ENCODE data around the gene TCEAL1. TPM values are rescaled to one million over a fixed set of nuclear protein-coding genes. Genes with fewer than 3 reads are reported as not detected.
"Not testable (repeated sequence)": the region's sequence is repeated elsewhere in the genome, so short reads cannot be mapped to it uniquely, and the experiment has no call there.

The TCEAL1 gene, protein sequence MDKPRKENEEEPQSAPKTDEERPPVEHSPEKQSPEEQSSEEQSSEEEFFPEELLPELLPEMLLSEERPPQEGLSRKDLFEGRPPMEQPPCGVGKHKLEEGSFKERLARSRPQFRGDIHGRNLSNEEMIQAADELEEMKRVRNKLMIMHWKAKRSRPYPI
- 9.2 and 10.3 TPM in 2 replicates for total RNA-seq (2014; rRNA removed; shearing (Covaris generic))

DNA sequence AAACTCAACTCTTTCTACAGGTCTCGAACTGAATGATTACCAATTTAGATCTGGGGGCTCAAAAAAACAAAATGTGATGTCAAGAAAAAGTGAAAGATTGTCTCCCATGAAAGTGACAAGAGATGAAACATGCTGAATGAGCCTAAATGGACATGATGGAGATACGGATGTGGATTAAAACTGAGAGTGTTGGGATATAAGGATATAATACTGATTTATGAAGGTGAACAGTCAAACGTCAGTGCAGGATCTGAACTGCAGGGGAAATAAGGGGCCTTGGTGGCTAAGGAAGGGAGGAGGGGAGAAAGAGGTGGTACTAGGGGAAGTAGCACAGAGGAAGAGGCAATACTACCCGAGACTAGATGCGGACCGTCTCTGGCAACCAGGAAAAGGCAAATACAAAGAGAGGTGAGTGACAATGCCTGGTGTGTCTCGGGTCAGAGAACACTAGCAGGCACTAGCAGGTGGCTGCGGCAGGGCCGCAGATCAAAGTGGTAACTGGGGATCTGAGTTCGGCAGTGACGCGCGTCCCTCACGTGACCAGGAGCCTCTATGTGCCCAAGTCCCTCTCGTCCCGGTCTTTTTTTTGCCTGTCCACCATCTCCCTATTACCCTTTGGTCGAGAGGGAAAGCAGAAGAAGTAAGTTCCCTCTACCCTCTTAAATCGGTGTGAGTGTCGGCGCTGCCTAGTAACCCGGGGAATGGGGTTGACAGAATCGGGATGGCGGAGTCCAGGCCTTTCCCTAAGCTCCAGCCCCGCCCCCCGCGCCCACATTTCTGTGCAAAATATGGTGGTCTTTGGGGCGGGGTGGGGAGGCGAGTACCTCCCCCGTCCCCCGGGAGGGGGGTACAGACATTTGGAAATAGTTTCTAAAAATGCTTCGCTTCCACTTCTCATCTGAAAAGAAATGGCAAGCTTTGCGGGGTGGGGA lies at the start of gene TCEAL1:
TCEAL1 (plus strand) TSS at position 590 of the 932 bp plus-strand sequence. CDS start 942 bp downstream, outside the sequence.
- peak; percentile 49 for DNase-seq
- no peaks in the 10 kb centered on the region for H3K27me3 ChIP-seq (ENCODE audit: control insufficient read depth, insufficient read depth, low read length)
- H3K4me3 ChIP-seq (ENCODE audit: insufficient read depth, low read depth, low read length), result peak within 1 kb of the TSS; percentile 86
- H3K36me3 ChIP-seq (replicated peaks; ENCODE audit: control insufficient read depth, insufficient read depth, low read length), result no peaks in the 10 kb centered on the region

DNA sequence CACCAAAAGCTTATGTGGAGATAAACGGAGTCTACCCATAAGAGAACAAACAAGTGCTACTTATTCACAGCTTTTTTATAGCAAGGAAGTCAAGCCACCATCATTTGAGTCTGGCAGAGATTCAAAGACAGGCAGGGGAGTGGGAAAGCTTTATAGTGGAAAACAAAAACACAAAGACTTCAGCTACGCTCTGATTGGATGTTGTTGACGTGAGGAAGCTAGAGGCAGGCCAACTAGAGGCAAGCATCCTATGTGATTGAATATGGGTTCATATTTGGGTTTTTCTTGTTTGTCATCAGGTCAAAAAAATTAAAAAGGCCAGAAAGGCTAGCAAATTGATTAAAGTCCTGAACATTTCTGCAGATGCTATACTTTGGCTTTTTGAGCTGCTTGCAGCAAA lies 44.2 kb upstream of the TCEAL1 start:
- H3K4me3 ChIP-seq (ENCODE audit: insufficient read depth, low read depth, low read length), result no peak overlapping the region
- no peaks in the 10 kb centered on the region for H3K27me3 ChIP-seq (ENCODE audit: control insufficient read depth, insufficient read depth, low read length)
- DNase-seq, result no peak
- H3K36me3 ChIP-seq (replicated peaks; ENCODE audit: control insufficient read depth, insufficient read depth, low read length), result peaks cover 6% of the 10 kb centered on the region

GRCh38 chrX:103585411-103586313 lies 43.1 kb upstream of the TCEAL1 start, which contains the start of gene TCEAL4:
Gene TCEAL4, plus strand, starts transcription at chrX:103585515. Its CDS starts 1,161 bp downstream, at chrX:103586676.
- peaks cover 6% of the 10 kb centered on the region for H3K36me3 ChIP-seq (replicated peaks; ENCODE audit: control insufficient read depth, insufficient read depth, low read length)
- peak; percentile 71 for DNase-seq
- H3K4me3 ChIP-seq (ENCODE audit: insufficient read depth, low read depth, low read length), result peak within 1 kb of the TSS; percentile 66
- no peaks in the 10 kb centered on the region for H3K27me3 ChIP-seq (ENCODE audit: control insufficient read depth, insufficient read depth, low read length)

- Histone ChIP-seq H3K27me3 (ENCODE audit: control insufficient read depth, insufficient read depth, low read length) (no peaks in the 10 kb centered on the region), H3K36me3 (replicated peaks; ENCODE audit: control insufficient read depth, insufficient read depth, low read length) (peaks cover 6% of the 10 kb centered on the region), H3K4me3 (ENCODE audit: insufficient read depth, low read depth, low read length) (peak overlapping the region; percentile 66)
- no peak for DNase-seq
These were observed 42.5 kb upstream of the TCEAL1 start for GRCh38 chrX:103586314-103586646.

GRCh38 chrX:103586659-103587058 lies 42.1 kb upstream of the TCEAL1 start:
- no peaks in the 10 kb centered on the region for H3K27me3 ChIP-seq (ENCODE audit: control insufficient read depth, insufficient read depth, low read length)
- no peak for DNase-seq
- H3K36me3 ChIP-seq (replicated peaks; ENCODE audit: control insufficient read depth, insufficient read depth, low read length), result peaks cover 6% of the 10 kb centered on the region
- H3K4me3 ChIP-seq (ENCODE audit: insufficient read depth, low read depth, low read length), result peak overlapping the region; percentile 66; the same call in 1 of the 2 replicates

GRCh38 chrX:103592295-103592694 lies 36.5 kb upstream of the TCEAL1 start:
- DNase-seq; H3K4me3 ChIP-seq (ENCODE audit: insufficient read depth, low read depth, low read length); H3K36me3 ChIP-seq (replicated peaks; ENCODE audit: control insufficient read depth, insufficient read depth, low read length); H3K27me3 ChIP-seq (ENCODE audit: control insufficient read depth, insufficient read depth, low read length): not testable (repeated sequence)

DNA sequence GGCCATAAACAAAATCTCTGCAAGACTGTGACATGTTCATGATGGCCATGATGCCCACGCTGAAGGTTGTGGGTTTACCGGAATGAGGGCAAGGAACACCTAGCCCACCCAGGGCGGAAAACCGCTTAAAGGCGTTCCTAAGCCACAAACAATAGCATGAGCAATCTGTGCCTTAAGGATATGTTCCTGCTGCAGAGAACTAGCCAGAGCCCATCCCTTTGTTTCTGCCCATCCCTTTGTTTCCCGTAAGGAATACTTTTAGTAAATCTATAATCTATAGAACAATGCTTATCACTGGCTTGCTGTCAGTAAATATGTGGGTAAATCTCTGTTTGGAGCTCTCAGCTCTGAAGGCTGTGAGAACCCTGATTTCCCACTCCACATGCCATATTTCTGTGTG lies 33.6 kb upstream of the TCEAL1 start:
- H3K27me3 ChIP-seq (ENCODE audit: control insufficient read depth, insufficient read depth, low read length); DNase-seq: not testable (repeated sequence)

DNA sequence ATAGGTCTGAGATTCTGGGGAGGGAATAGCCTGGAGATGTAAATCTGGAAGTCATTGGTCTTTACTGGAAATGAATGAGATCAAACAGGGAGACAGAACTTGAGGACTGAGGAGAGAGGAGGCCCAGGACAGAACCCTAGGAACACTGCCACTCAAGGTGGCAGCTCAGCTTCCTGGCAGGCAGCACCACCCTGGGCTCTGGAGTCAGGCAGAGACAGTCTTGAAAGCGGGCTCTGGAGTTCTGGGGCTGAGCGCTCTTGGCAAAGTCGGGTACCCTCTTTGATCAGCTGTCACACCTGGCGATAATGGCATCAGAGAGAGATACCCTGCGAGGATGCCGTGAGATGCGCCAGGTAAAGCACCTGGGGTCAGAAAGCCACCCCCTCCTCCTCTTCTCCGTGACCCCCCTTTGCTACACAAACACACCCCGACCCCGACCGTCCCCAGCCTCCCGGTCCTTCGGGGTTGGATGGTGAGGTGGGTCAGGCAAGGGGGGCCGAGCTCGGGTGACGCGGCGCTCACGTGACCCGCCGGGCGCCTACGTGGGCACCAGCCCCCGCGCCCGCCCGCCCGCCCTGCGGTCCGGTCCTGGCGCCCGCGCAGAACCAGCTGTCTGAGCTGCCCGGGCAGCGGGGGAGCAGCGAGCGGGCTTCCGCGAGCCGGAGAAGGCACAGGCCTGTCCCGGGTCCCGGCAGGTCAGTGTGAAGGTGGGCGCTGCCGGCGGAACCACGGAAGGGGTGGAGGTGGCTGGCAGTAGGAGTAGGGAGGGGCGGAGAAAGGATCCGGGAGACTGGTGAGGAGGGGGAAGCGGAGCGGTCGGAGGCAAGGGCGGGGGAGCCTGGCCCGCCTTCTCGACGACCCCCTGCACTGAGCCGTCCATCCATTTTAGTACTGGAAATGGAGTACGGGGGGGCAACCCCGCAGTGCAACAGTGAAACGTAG lies 21.1 kb upstream of the TCEAL1 start, which contains the start of gene TCEAL3:
TCEAL3 (plus strand) TSS at position 600 of the 942 bp plus-strand sequence. CDS start 1,102 bp downstream, outside the sequence.
- DNase-seq, result peak; percentile 81
- Histone ChIP-seq H3K36me3 (replicated peaks; ENCODE audit: control insufficient read depth, insufficient read depth, low read length) (no peaks in the 10 kb centered on the region; the same call in 1 of the 2 replicates), H3K27me3 (ENCODE audit: control insufficient read depth, insufficient read depth, low read length) (peaks cover 3% of the 10 kb centered on the region; the same call in 1 of the 2 replicates), H3K4me3 (ENCODE audit: insufficient read depth, low read depth, low read length) (peak within 1 kb of the TSS; percentile 56)

More for the DNA sequence above, 33.6 kb upstream of the TCEAL1 start:
- not testable (repeated sequence) for H3K4me3 ChIP-seq (ENCODE audit: insufficient read depth, low read depth, low read length); H3K36me3 ChIP-seq (replicated peaks; ENCODE audit: control insufficient read depth, insufficient read depth, low read length)

- peaks cover 3% of the 10 kb centered on the region; the same call in 1 of the 2 replicates for H3K27me3 ChIP-seq (ENCODE audit: control insufficient read depth, insufficient read depth, low read length)
- peak; percentile 19 for DNase-seq
- H3K36me3 ChIP-seq (replicated peaks; ENCODE audit: control insufficient read depth, insufficient read depth, low read length), result no peaks in the 10 kb centered on the region; the same call in 1 of the 2 replicates
- H3K4me3 ChIP-seq (ENCODE audit: insufficient read depth, low read depth, low read length), result peak overlapping the region; percentile 56
These were observed 20.3 kb upstream of the TCEAL1 start for GRCh38 chrX:103608306-103608963.

GRCh38 chrX:103610282-103610681 lies 18.5 kb upstream of the TCEAL1 start:
- no peaks in the 10 kb centered on the region; the same call in 1 of the 2 replicates for H3K36me3 ChIP-seq (replicated peaks; ENCODE audit: control insufficient read depth, insufficient read depth, low read length)
- DNase-seq, result no peak
- H3K4me3 ChIP-seq (ENCODE audit: insufficient read depth, low read depth, low read length), result no peak overlapping the region
- peaks cover 3% of the 10 kb centered on the region; the same call in 1 of the 2 replicates for H3K27me3 ChIP-seq (ENCODE audit: control insufficient read depth, insufficient read depth, low read length)

GRCh38 chrX:103613362-103613890 lies 15.3 kb upstream of the TCEAL1 start:
- H3K4me3 ChIP-seq (ENCODE audit: insufficient read depth, low read depth, low read length), result no peak overlapping the region
- no peak for DNase-seq
- H3K27me3 ChIP-seq (ENCODE audit: control insufficient read depth, insufficient read depth, low read length), result no peaks in the 10 kb centered on the region
- no peaks in the 10 kb centered on the region; the same call in 1 of the 2 replicates for H3K36me3 ChIP-seq (replicated peaks; ENCODE audit: control insufficient read depth, insufficient read depth, low read length)

DNA sequence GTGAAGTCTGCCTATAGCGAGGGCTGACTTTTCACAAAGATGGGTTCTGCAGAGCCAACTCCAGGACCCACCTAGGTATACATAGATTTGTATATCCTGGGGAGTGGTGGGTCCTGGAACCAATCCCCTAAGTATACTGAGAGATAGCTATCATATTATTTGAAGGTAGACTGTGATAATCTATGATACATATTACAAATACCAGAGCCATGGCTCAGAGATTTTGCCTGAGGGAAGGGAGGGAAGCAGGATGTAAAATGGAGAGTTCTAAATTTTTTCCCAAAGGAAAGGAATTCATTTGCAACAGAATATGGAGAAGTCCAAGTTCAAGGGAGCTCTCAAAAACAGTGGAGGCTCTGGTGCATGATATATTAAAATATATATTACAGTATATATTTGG lies 13.8 kb upstream of the TCEAL1 start:
- no peak for DNase-seq
- Histone ChIP-seq H3K36me3 (replicated peaks; ENCODE audit: control insufficient read depth, insufficient read depth, low read length) (no peaks in the 10 kb centered on the region), H3K4me3 (ENCODE audit: insufficient read depth, low read depth, low read length) (no peak overlapping the region), H3K27me3 (ENCODE audit: control insufficient read depth, insufficient read depth, low read length) (no peaks in the 10 kb centered on the region)
